Muscle layer of duodenum (tissue), 2 donors: Measurements from ENCODE around the gene INHBC.

ENCODE experiments used
- H3K27ac ChIP-seq: one replicate; pipeline ENCODE4 v1.7.0; 2013; ENCODE audit warnings: mild to moderate bottlenecking, low read length
- H3K27me3 ChIP-seq: one replicate; pipeline ENCODE4 v1.7.0; 2013; ENCODE audit warnings: low read depth, mild to moderate bottlenecking, control low read depth, low read length
- H3K36me3 ChIP-seq, 2 donors: one replicate each; pipeline ENCODE4 v1.7.0; 2013; ENCODE audit warnings: low read length in 2 of 2, control low read depth in 1 of 2, mild to moderate bottlenecking in 1 of 2; ENCODE audit not compliant: insufficient read depth in 2 of 2, control insufficient read depth in 1 of 2
- H3K4me1 ChIP-seq, 2 donors: one replicate each; pipeline ENCODE4 v1.7.0; 2013; ENCODE audit warnings: low read length in 2 of 2, mild to moderate bottlenecking in 2 of 2, control low read depth in 1 of 2, moderate library complexity in 1 of 2; ENCODE audit not compliant: insufficient read depth in 2 of 2, control insufficient read depth in 1 of 2
- H3K4me3 ChIP-seq, 2 donors: one replicate each; pipeline ENCODE4 v1.7.0; 2013; ENCODE audit warnings: low read length in 2 of 2, low read depth in 1 of 2, mild to moderate bottlenecking in 1 of 2
- H3K9me3 ChIP-seq, 2 donors: one replicate each; pipeline ENCODE4 v1.7.0; 2013; ENCODE audit warnings: low read length in 2 of 2, control low read depth in 1 of 2, mild to moderate bottlenecking in 1 of 2; ENCODE audit not compliant: control insufficient read depth in 1 of 2
- donor health status: healthy.

INHBC gene

DNA sequence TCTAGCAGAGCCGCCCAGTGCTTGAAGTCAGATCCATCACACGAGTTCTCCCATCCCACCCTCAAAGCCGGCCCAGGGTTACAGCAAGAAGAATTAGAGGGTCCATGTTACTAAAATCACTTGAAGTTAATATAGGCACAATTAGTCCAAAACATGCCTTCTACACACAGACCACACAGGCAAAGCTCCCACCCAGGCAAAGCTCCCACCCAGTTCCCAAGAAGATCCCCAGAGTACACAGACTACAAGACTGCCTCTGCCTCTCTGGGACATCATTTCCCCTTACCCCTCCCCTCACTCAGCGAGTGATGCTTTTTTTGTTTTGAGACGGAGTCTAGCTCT lies 28.3 kb downstream of the INHBC start:
- Histone ChIP-seq H3K36me3 (no peaks in the 10 kb centered on the region), H3K27ac (no peak overlapping the region), H3K9me3 (no peaks in the 10 kb centered on the region), H3K4me1 (peaks cover 3 to 28% of the 10 kb centered on the region in 2 donors), H3K27me3 (peaks cover 8% of the 10 kb centered on the region), H3K4me3 (peak overlapping the region; percentile 84 to 93)

DNA sequence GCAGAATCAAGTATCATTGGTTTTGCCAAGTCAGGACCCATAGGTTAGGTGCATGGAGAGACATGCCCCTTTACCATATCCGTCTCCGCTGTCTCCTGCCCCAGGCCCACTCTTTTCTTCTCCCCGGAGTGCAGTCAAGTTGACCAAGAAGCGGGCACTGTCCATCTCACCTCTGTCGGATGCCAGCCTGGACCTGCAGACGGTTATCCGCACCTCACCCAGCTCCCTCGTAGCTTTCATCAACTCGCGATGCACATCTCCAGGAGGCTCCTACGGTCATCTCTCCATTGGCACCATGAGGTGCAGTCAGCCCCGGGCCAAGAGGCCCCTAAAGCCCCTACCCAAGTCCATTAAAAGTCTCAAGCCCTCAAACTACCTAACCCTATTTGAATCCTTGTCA lies 30.0 kb downstream of the INHBC start:
- Histone ChIP-seq H3K4me1 (peaks cover 3 to 22% of the 10 kb centered on the region in 2 donors), H3K36me3 (no peaks in the 10 kb centered on the region), H3K9me3 (no peaks in the 10 kb centered on the region), H3K27ac (no peak overlapping the region), H3K4me3 (no peak overlapping the region), H3K27me3 (peaks cover 8% of the 10 kb centered on the region)

DNA sequence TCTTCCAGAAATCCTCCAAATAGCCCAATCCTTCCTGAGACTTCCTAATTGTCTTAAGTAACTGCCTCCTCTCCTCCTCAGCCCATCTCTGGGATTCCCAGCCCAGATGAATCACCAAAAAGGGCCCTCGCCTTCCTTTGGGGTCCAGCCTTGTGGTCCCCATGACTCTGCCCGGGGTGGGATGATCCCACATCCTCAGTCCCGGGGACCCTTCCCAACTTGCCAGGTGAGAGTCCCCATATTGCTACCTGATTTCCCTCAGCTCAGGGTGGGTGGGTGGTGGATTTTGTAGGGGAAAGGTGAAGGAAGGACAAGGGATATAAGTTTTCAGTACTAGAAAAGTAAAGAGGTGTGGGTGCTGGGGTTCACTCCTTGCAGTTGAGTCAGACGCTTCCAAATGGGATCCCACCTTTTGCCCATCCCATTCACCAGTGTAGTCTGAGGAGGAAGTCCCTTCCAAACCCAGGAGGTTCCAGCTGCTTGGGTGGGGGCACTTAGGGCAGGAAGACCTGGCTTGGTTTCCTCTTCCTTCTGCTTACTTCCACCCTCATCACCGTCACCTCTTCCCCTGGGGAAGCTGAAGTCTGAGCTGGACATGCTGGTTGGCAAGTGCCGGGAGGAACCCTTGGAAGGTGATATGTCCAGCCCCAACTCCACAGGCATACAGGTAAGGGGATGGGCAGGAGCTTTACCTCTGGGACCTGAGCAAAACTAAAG lies 30.6 kb downstream of the INHBC start:
- Histone ChIP-seq H3K27me3 (peaks cover 8% of the 10 kb centered on the region), H3K27ac (no peak overlapping the region), H3K4me1 (peaks cover 3 to 19% of the 10 kb centered on the region in 2 donors), H3K4me3 (no peak overlapping the region), H3K36me3 (no peaks in the 10 kb centered on the region), H3K9me3 (no peaks in the 10 kb centered on the region)

DNA sequence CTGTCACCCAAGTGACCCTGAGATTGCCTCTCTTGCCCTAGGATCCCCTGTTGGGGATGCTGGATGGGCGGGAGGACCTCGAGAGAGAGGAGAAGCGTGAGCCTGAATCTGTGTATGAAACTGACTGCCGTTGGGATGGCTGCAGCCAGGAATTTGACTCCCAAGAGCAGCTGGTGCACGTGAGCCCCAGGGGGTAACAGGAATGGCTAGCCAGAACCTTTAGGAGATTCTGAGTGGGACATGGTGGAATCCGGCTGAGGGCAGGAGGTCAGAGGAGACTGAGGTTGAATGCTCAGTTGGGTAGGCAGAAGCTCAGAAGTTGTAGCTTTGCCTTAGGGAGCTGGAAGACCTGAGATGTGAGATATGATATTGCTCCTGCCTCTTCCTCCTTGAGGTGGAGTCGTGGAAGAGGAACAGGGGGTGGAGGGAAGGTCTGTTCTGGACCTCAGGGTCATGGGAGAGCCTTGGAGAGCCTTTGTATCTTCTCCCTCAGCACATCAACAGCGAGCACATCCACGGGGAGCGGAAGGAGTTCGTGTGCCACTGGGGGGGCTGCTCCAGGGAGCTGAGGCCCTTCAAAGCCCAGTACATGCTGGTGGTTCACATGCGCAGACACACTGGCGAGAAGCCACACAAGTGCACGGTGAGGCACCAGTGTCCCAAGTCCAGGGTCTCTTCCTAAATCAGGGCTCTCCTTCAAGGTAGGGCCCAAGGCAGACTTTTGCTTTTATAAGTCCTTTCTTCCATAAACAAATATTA lies 31.3 kb downstream of the INHBC start:
- Histone ChIP-seq H3K27ac (no peak overlapping the region), H3K9me3 (no peaks in the 10 kb centered on the region), H3K27me3 (peaks cover 5% of the 10 kb centered on the region), H3K36me3 (no peaks in the 10 kb centered on the region), H3K4me3 (no peak overlapping the region), H3K4me1 (peaks cover under 1 to 12% of the 10 kb centered on the region in 2 donors)

GRCh38 chr12:57467212-57467874 lies 32.8 kb downstream of the INHBC start:
- Histone ChIP-seq H3K9me3 (no peaks in the 10 kb centered on the region), H3K4me3 (no peak overlapping the region), H3K36me3 (no peaks in the 10 kb centered on the region), H3K27ac (no peak overlapping the region), H3K4me1 (no peaks in the 10 kb centered on the region), H3K27me3 (no peaks in the 10 kb centered on the region)

DNA sequence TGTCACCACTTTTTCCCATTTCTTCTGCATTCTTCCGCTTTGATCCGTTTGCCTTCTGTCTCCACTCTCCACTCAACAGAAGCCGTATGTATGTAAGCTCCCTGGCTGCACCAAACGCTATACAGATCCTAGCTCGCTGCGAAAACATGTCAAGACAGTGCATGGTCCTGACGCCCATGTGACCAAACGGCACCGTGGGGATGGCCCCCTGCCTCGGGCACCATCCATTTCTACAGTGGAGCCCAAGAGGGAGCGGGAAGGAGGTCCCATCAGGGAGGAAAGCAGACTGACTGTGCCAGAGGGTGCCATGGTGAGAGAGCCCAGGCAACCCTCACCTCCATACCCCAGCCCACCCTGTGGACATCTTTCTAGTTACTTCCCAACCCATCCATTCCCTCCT lies 33.3 kb downstream of the INHBC start:
- no peaks in the 10 kb centered on the region for H3K36me3 ChIP-seq

GRCh38 chr12:57469296-57470164 lies 34.9 kb downstream of the INHBC start:
- no peaks in the 10 kb centered on the region for H3K9me3 ChIP-seq
- H3K36me3 ChIP-seq = no peaks in the 10 kb centered on the region
- no peak overlapping the region for H3K4me3 ChIP-seq
- no peak overlapping the region for H3K27ac ChIP-seq
- no peaks in the 10 kb centered on the region for H3K4me1 ChIP-seq
- no peaks in the 10 kb centered on the region for H3K27me3 ChIP-seq

More for the DNA sequence above, 33.3 kb downstream of the INHBC start:
- H3K9me3 ChIP-seq = no peaks in the 10 kb centered on the region
- no peaks in the 10 kb centered on the region for H3K4me1 ChIP-seq
- no peak overlapping the region for H3K27ac ChIP-seq
- no peak overlapping the region for H3K4me3 ChIP-seq
- H3K27me3 ChIP-seq = no peaks in the 10 kb centered on the region

- Histone ChIP-seq H3K4me3 (no peak overlapping the region), H3K4me1 (peaks cover 0 to 5% of the 10 kb centered on the region in 2 donors), H3K9me3 (no peaks in the 10 kb centered on the region), H3K27ac (no peak overlapping the region), H3K36me3 (no peaks in the 10 kb centered on the region), H3K27me3 (no peaks in the 10 kb centered on the region)
Observed at GRCh38 chr12:57470286-57470969, 35.8 kb downstream of the INHBC start.

DNA sequence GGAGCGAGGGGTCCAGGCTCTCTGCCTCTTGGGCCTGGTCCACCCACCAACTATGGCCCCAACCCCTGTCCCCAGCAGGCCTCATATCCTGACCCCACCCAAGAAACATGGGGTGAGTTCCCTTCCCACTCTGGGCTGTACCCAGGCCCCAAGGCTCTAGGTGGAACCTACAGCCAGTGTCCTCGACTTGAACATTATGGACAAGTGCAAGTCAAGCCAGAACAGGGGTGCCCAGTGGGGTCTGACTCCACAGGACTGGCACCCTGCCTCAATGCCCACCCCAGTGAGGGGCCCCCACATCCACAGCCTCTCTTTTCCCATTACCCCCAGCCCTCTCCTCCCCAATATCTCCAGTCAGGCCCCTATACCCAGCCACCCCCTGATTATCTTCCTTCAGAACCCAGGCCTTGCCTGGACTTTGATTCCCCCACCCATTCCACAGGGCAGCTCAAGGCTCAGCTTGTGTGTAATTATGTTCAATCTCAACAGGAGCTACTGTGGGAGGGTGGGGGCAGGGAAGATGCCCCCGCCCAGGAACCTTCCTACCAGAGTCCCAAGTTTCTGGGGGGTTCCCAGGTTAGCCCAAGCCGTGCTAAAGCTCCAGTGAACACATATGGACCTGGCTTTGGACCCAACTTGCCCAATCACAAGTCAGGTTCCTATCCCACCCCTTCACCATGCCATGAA lies 36.5 kb downstream of the INHBC start:
- Histone ChIP-seq H3K36me3 (no peaks in the 10 kb centered on the region), H3K4me3 (no peak overlapping the region), H3K9me3 (no peaks in the 10 kb centered on the region), H3K27ac (peak overlapping the region; percentile 15), H3K27me3 (no peaks in the 10 kb centered on the region), H3K4me1 (peaks cover 0 to 12% of the 10 kb centered on the region in 2 donors)

GRCh38 chr12:57471661-57472060 lies 37.1 kb downstream of the INHBC start:
- no peaks in the 10 kb centered on the region for H3K9me3 ChIP-seq
- peak overlapping the region; percentile 15 for H3K27ac ChIP-seq
- H3K4me3 ChIP-seq = no peak overlapping the region
- H3K27me3 ChIP-seq = peaks cover 4% of the 10 kb centered on the region
- peaks cover 0 to 14% of the 10 kb centered on the region in 2 donors for H3K4me1 ChIP-seq
- no peaks in the 10 kb centered on the region for H3K36me3 ChIP-seq
